GM12874 (cell line): ENCODE data around the gene ELAVL1.

Source experiments
- CTCF ChIP-seq: IDR thresholded peaks from 2 replicates; pipeline ENCODE4 v1.5.1; 2011; ENCODE audit warnings: low read depth, mild to moderate bottlenecking, control low read depth, low read length, moderate library complexity; ENCODE audit not compliant: insufficient read depth

Gene ELAVL1

GRCh38 chr19:7930765-7931164 lies 74.7 kb downstream of the ELAVL1 start:
- no peak for TF ChIP-seq CTCF

DNA sequence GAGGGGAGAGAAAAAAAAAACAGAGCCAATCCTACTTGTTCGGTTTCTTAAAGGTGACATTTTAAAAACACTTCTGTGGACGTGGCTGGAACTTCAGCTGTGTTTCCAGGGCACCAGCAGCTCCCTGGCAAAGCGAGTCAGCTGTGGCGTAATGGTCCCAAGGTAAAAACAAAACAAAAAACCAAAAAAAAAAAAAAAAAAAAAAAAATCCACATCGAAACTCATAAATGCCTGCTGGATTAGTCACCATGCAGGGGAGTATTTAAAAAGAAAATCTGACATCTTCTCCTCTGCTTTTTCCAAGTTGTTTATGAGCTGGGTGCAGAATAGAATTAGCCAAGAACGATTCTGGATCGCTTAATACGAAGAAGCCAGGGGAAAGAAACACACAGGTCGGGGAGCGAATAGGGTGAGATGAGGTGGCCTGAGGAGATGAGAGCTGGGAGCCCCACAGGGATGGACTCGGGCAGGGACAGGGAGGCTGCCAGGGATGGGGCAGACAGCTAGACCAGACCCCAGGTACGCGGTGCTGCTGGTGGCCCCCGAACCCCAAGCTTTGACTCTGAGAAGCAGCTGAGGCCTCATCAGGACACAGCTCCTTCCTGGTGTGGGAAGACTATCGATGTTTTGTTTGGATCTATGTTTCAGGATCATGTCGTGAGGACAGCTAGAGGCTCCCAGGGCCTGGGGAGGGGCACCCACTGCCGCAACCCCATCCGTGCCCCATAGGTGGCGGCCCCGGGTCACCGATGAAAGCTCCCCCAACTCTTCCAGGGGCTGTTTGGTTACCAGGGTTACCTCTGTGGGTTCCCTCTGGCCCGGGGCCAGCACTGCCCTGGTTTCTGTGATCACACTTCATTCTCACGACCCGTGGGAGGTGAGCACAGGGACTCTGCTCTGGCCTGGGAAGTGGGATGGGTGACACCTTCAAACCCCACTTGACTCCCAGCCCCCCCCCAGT lies 76.4 kb downstream of the ELAVL1 start:
- TF ChIP-seq CTCF = peak; percentile 67

DNA sequence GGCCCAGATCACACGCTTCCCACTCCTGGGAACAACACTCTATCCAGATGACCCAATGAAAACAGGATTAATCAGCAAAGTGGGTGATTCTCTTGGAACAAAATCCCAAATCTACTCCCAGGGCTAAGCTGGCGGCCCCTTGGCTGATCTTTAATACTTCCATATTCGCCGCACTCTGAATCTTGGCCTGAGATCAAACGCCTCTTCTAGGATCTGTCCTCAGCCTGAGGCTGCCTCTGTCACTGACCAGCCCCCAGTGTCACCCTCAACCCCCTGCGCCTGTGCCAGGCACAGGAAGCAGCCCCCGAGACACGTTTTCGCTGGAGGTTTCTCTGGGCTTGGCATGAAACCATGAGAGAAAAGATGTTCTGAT lies 77.1 kb downstream of the ELAVL1 start:
- TF ChIP-seq CTCF = no peak

DNA sequence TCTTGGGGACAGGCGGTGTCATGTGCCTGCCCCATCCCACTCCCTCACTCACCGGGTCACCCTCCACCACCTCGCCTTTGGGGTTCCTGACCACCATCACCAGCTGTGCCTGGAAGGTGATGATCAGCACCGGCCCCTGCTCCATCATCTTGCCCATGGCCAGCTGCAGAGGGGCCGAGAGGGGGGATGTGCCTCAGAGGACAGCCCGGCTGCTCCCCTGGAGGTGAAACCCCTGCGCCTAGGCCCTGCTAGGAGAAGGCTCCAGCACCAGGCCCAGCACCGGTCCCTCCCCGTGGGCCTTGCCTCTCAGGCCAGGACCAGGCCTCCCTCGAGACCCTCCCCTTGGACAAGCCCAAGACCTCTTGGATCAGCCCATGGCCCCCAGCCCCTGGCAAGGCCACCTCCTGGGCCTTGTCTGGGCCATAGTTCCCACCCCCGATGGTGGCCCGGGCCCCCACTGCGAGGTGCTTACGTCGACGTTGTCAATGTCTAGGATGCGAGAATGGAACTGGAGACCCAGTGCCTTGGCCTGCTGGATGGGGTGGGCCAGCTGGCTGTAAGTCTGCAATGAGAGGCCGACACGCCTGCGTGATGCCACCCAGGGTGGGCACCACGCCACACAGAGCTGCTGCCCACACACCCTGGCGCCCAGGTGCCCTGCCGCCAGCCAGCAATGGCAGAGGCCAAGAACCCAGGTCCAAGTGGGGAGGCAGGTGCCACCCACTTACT lies 77.7 kb downstream of the ELAVL1 start:
- no peak for TF ChIP-seq CTCF

DNA sequence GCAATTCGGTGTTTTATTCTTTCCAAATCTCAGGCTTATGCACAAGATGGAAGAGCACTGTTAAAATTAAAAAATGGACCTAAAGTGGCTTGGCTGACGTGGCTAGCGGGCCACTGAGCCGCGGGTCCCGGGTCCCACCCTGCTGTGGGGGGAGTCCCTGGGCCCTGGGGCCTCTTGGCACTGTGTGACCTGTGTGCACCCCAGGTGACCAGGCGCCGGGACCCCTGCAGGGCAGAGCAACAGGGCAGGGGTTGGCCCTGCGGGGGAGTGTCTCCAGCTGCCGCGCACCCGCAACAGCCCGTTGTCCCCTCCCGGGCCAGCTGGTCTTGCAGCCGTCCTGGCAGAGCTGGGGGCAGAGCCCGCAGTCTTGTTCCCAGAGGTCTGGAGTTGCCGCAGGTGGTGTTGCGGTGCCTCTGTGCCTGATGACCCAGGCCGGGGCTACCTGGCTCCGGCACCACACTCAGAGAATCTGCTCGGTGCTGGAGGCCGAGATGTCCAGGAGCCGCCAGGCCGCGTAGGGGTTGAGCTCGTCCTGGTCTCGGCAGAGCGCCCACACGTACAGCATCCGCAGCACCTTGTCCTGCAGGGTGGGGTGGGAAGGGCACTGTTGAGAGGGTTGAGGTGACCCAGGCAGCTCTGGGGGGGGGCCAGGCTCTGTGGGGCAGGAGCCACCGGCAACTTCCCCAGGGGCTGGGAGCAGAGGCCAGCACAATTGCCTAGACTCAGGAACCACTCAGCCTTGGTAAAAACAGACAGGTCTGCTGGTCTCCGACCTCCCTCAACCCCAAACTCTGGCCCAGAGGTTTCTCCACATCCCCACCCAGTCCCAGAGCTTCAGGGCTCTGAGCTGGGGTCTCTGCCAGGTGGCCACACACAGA lies 78.5 kb downstream of the ELAVL1 start:
- TF ChIP-seq CTCF = no peak

GRCh38 chr19:7926021-7926726 lies 79.3 kb downstream of the ELAVL1 start, which contains the start of gene CTXN1:
TSS of gene CTXN1 (minus strand) at chr19:7926135. CDS start at chr19:7925538, 597 bp downstream.
- no peak for TF ChIP-seq CTCF
